GM12892 (cell line): ENCODE results near the gene CERS5.

ENCODE experiments used
- POLR2A ChIP-seq: IDR thresholded peaks from 2 replicates; pipeline ENCODE4 v1.6.1; 2011; ENCODE audit warnings: low read depth, low read length, control low read depth
- POLR2AphosphoS5 ChIP-seq: IDR thresholded peaks from 2 replicates; pipeline ENCODE4 v1.6.1; 2011; ENCODE audit warnings: low read depth, low read length, control low read depth
- TAF1 ChIP-seq: IDR thresholded peaks from 2 replicates; pipeline ENCODE4 v1.6.1; 2011; ENCODE audit warnings: low read depth, mild to moderate bottlenecking, control low read depth, low read length, borderline replicate concordance

DNA sequence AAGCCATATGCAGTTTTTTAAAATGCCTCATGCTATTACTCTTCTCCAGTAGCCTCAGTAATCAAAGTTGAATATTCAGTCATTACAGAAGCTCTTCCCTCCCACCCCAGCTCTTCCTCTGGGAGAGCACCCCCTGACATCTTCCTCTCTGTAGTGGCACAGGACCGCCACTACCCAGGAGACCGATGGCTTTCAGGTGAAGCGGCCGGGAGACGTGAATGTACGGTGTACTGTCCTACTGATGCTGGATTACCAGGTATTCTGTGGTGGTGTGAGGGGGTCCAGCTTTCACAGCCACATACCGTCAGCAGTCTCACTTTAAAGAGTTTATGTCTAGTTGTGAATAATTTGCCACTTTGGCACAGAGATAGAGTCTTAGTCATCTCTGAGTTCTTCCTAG, 77.4 kb downstream of the CERS5 start:
- no peak for TF ChIP-seq TAF1
- TF ChIP-seq POLR2A = no peak
- no peak for TF ChIP-seq POLR2AphosphoS5
